Neural cell (in vitro differentiated cells): ENCODE measurements around the gene ATRAID.

ENCODE experiments used
- CTCF ChIP-seq: fragments of 450-650 bp; IDR thresholded peaks from 2 replicates; pipeline ENCODE4 v1.5.1; 2014; ENCODE audit warnings: antibody characterized with exemption, mild to moderate bottlenecking, moderate library complexity; ENCODE audit not compliant: poor library complexity, severe bottlenecking
- EP300 ChIP-seq: fragments of 450-650 bp; conservative IDR thresholded peaks from 2 replicates; pipeline ENCODE4 v1.6.1; 2014; ENCODE audit warnings: antibody characterized with exemption, mild to moderate bottlenecking, moderate library complexity; ENCODE audit not compliant: poor library complexity, severe bottlenecking
- EZH2 ChIP-seq: fragments of 200-600, 300-800 bp; shearing (Covaris generic), sonication (generic); IDR thresholded peaks from 2 replicates; pipeline ENCODE4 v1.6.1; 2014; ENCODE audit warnings: antibody characterized with exemption, low read length, borderline replicate concordance, mild to moderate bottlenecking; ENCODE audit not compliant: insufficient read depth, poor library complexity, severe bottlenecking
- POLR2AphosphoS5 ChIP-seq: IDR thresholded peaks from 2 replicates; pipeline ENCODE4 v1.6.1; 2012
- RAD21 ChIP-seq: fragments of 450-650 bp; conservative IDR thresholded peaks from 2 replicates; pipeline ENCODE4 v1.6.1; 2014; ENCODE audit warnings: antibody characterized with exemption, mild to moderate bottlenecking, moderate library complexity
- REST ChIP-seq: IDR thresholded peaks from 2 replicates; pipeline ENCODE4 v1.6.1; 2012; ENCODE audit warnings: borderline replicate concordance
- SMC3 ChIP-seq: fragments of 450-650 bp; conservative IDR thresholded peaks from 2 replicates; pipeline ENCODE4 v1.6.1; 2014; ENCODE audit warnings: antibody characterized with exemption, mild to moderate bottlenecking, moderate library complexity; ENCODE audit not compliant: poor library complexity
- TAF1 ChIP-seq: IDR thresholded peaks from 2 replicates; pipeline ENCODE4 v1.6.1; 2012; ENCODE audit warnings: low read depth

- no peak for TF ChIP-seq RAD21
- no peak for TF ChIP-seq CTCF
- TF ChIP-seq POLR2AphosphoS5: no peak
- no peak for TF ChIP-seq EZH2
- TF ChIP-seq TAF1: no peak
- no peak for TF ChIP-seq SMC3
- no peak for TF ChIP-seq REST
- TF ChIP-seq EP300: no peak
Observed at GRCh38 chr2:27203741-27204140, 8.1 kb upstream of the ATRAID start.
